HG03571 (cell line): ENCODE measurements around the gene FKBP9.
"Not testable (repeated sequence)": the region's sequence is repeated elsewhere in the genome, so short reads cannot be mapped to it uniquely, and the experiment has no call there.

Experiments
- ATAC-seq: cut with Tn5 transposase; IDR thresholded peaks from one replicate; pipeline ENCODE4 v1.9.1; 2021; ENCODE audit not compliant: unreplicated experiment

The FKBP9 gene

GRCh38 chr7:33005193-33005592, 48.0 kb downstream of the FKBP9 start:
- not testable (repeated sequence) for ATAC-seq

- not testable (repeated sequence) for ATAC-seq
Measured at GRCh38 chr7:33005690-33006089, 48.5 kb downstream of the FKBP9 start.

GRCh38 chr7:33009734-33010133, 52.5 kb downstream of the FKBP9 start:
- no peak for ATAC-seq

GRCh38 chr7:33012364-33012763, 55.1 kb downstream of the FKBP9 start:
- ATAC-seq: no peak

GRCh38 chr7:33024189-33024757, 67.0 kb downstream of the FKBP9 start:
- no peak for ATAC-seq

- no peak for ATAC-seq
Measured at GRCh38 chr7:33035776-33036175, 78.5 kb downstream of the FKBP9 start.

GRCh38 chr7:33038639-33039038, 81.4 kb downstream of the FKBP9 start:
- no peak for ATAC-seq

GRCh38 chr7:33039257-33039902, 82.1 kb downstream of the FKBP9 start:
- ATAC-seq: peak; percentile 32

GRCh38 chr7:33039903-33040292, 82.7 kb downstream of the FKBP9 start:
- ATAC-seq: no peak

GRCh38 chr7:33040803-33041516, 83.7 kb downstream of the FKBP9 start:
- ATAC-seq: peak; percentile 91

GRCh38 chr7:33041631-33042428, 84.6 kb downstream of the FKBP9 start:
- ATAC-seq: no peak

GRCh38 chr7:33043501-33044400, 86.5 kb downstream of the FKBP9 start:
- ATAC-seq: no peak

- ATAC-seq: no peak
Measured at GRCh38 chr7:33044401-33044718, 87.1 kb downstream of the FKBP9 start.

- ATAC-seq: peak; percentile 39
Measured at GRCh38 chr7:33044986-33045385, 87.7 kb downstream of the FKBP9 start.

- no peak for ATAC-seq
Measured at GRCh38 chr7:33048257-33048656, 91.0 kb downstream of the FKBP9 start.

GRCh38 chr7:33048704-33049103, 91.5 kb downstream of the FKBP9 start:
- no peak for ATAC-seq

- ATAC-seq: no peak
Measured at GRCh38 chr7:33050535-33051318, 93.5 kb downstream of the FKBP9 start.

GRCh38 chr7:33053721-33054120, 96.5 kb downstream of the FKBP9 start:
- no peak for ATAC-seq

GRCh38 chr7:33054261-33054964, 97.2 kb downstream of the FKBP9 start:
- ATAC-seq: no peak
